AG09309 (cell line): ENCODE measurements around the gene THSD4.

Experiments used
- DNase-seq: peaks from one replicate; pipeline ENCODE4 v3.0.0-alpha.2; 2010; ENCODE audit warnings: low read depth
- H3K4me3 ChIP-seq: 2 replicates; pipeline ENCODE4 v1.5.1; 2011; ENCODE audit warnings: mild to moderate bottlenecking, low read depth, low read length, moderate library complexity; ENCODE audit not compliant: control insufficient read depth
- CTCF ChIP-seq: IDR thresholded peaks from 2 replicates; pipeline ENCODE4 v1.5.1; 2011; ENCODE audit warnings: mild to moderate bottlenecking, low read depth, low read length, inconsistent platforms; ENCODE audit not compliant: insufficient read depth, control insufficient read depth; ENCODE audit errors: missing control alignments

Gene THSD4

DNA sequence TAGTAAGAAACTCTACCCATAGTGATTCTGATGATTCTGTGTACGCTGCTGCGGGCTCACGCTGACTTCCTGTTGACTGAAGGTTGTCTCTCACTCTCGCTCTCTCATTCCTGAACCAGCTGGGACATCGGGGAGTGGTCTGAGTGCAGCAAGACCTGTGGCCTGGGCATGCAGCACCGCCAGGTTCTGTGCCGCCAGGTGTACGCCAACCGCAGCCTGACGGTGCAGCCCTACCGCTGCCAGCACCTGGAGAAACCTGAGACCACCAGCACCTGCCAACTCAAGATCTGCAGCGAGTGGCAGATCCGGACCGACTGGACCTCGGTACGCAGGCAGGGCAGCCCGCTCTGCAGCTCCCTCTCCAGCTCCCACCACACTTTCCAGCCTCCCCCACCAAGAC lies 631.4 kb downstream of the THSD4 start:
- DNase-seq = no peak
- no peak overlapping the region for H3K4me3 ChIP-seq
- no peak for TF ChIP-seq CTCF

DNA sequence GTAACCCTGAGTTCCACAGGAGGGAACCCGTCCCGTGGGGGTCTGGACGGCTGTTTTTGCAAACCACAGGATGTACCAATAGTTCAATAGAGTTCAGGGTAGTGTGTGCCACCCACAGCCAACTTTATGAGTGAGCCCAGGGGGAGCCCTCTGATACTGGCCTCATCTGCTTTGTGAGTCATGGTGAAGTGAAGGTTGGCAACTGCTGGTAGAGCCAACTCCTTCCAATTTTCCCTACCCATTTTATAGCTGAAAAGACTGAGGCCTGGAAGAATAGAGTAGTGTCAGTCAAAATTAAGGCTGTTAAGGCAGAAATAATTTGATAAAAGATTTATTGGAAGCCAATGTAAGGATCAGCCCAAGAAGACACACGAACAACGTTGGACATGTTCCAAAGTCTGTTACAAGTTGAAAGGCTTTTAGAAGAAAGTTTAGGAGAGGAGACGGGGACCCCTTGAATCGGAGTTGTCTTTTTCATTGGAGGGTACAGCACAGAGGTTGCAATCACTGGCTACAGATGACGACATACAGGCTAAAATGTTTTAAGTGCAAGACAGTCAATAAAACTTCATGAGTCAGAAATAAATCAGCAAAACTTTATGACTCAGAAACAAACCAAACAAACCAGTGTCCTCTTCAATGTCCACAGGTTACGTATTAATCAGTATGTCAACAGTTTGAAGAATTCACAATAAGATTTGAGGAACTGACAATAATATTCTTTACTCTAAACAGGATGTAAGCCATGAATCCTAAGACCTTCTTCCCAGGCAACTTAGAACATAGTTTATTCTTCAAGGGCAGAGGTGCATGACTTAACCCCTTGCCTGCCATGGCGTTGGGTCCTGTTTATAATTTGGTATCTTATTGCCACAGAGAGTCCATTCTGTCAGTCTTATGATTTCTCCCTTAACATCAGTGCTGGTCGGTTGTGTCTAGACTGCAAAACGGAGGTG lies 632.1 kb downstream of the THSD4 start:
- peak; percentile 78 for DNase-seq
- H3K4me3 ChIP-seq = no peak overlapping the region
- TF ChIP-seq CTCF = no peak

- no peak for DNase-seq
- TF ChIP-seq CTCF = no peak
- H3K4me3 ChIP-seq = no peak overlapping the region
These were observed 633.0 kb downstream of the THSD4 start for GRCh38 chr15:71748293-71748718.

DNA sequence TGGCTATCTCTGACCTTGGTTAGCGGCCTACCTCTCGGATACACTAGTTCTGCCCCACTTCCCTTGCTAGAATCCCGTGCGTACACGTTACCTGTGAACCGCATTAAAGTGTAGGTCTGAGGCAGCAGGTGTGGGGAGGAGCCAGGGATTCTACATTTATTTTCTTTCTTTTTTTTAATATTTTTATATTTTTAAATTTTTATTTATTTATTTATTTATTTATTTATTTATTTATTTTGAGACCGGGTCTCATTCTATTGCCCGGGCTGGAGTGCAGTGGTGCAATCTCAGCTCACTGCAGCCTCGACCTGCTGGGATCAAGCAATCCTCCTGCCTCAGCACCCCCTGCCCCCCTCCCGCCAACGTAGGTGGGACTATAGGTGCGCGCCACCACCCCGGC lies 634.2 kb downstream of the THSD4 start:
- no peak for TF ChIP-seq CTCF
- DNase-seq = no peak

DNA sequence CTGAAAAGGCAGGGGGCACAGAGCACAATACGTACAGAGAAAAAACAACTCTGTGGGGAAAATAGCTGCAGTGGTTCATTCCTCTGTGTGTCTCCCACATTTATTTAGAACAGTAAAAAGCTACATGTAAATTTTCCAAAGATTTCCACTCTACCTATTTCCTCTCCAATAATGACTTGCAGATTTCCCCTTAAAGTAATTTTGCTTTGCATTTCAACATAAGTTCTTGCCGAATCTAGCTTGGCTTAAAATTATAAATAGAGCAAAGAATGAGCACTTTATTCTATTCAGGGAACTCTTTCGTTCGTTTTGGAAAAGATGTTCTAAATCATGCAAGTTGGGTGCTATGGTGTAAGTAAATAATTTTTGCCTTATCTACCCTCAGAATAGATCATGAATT lies 636.9 kb downstream of the THSD4 start:
- TF ChIP-seq CTCF = no peak
- DNase-seq = no peak
- H3K4me3 ChIP-seq = no peak overlapping the region

More for the DNA sequence above, 634.2 kb downstream of the THSD4 start:
- H3K4me3 ChIP-seq = no peak overlapping the region

DNA sequence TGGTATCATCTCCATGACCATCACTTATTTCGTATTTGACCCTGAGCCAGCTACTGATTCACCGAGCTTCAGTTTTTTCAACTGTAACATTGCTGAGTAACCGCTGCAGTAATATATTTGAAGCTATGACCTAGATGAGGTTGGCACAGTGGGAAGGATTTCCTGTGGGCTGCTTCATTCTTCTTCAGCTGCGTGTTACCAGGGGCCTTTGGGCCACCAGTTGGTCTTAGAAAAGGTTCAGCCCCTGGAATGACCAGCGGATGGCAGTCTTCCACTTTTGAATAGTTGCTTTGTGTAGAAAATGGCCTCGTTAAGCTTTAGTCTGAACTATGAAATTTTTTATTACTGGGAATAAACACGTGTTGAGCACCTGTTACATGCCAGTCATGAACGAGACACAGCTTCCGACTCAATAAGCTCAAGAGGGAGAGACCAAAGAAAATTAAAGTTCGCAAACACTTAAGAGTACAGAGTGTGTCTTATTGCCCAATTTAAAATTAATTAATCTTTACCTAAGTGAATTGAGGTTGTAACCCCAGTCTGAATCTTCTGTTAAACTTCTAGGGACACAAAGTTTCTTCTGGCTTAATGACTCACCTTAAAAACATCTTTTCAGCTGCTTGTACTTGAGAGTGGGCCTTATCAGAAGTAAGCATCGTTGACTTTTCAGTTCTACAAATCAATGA lies 637.5 kb downstream of the THSD4 start:
- DNase-seq = peak; percentile 96
- peak; percentile 74 for TF ChIP-seq CTCF
- H3K4me3 ChIP-seq = no peak overlapping the region
